ENCODE data around the gene ZRANB3.

GRCh38 chr2:135245071-135245470 lies 285.9 kb downstream of the ZRANB3 start:
- no peak for TF ChIP-seq GATA3 (IDR thresholded peaks at IDR 0.05; ENCODE audit: low read depth, low read length)
- no peak for TF ChIP-seq GATA2 (IDR thresholded peaks at IDR 0.05; ENCODE audit: low read depth, low read length)

All from SH-SY5Y (cell line).